Measurements from ENCODE around the gene ITPR2. TPM values are rescaled to one million over a fixed set of nuclear protein-coding genes. Genes with fewer than 3 reads are reported as not detected.

Gene ITPR2
- total RNA-seq, 4 donors from 2014 or later, result 42.8 to 62.5 (median 52.1) TPM

DNA sequence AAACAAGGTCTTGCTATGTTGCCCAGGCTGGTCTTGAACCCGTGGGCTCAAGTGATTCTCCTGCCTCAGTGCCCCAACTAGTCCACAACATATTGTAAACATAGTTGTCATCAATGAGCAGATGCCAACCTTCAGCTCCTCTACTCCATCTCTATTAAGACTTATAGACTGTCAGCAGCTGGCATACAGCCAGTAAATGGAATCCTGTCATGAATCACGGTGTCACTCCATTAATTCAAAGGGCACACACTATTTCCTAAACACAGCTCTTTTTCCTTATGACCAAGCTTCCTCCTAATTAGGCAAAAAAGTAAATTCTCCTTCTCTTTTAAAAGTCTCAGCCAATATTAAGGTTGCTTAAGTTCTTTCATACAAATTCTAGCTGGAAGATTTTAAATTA is 111.2 kb downstream of the ITPR2 start:
- DNase-seq (ENCODE audit: low spot score in 2 of 2), result no peak
- no peak overlapping the region for H3K4me3 ChIP-seq (ENCODE audit: low read depth, poor library complexity, severe bottlenecking)
- 41 to 48% methylated on average over 2 of the region's 2 CpGs for WGBS, 2 donors
- TF ChIP-seq, protein P1, sequence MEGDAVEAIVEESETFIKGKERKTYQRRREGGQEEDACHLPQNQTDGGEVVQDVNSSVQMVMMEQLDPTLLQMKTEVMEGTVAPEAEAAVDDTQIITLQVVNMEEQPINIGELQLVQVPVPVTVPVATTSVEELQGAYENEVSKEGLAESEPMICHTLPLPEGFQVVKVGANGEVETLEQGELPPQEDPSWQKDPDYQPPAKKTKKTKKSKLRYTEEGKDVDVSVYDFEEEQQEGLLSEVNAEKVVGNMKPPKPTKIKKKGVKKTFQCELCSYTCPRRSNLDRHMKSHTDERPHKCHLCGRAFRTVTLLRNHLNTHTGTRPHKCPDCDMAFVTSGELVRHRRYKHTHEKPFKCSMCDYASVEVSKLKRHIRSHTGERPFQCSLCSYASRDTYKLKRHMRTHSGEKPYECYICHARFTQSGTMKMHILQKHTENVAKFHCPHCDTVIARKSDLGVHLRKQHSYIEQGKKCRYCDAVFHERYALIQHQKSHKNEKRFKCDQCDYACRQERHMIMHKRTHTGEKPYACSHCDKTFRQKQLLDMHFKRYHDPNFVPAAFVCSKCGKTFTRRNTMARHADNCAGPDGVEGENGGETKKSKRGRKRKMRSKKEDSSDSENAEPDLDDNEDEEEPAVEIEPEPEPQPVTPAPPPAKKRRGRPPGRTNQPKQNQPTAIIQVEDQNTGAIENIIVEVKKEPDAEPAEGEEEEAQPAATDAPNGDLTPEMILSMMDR (IDR thresholded peaks at IDR 0.05), result no peak
- no peak for TF ChIP-seq POLR2A (IDR thresholded peaks at IDR 0.05)
- intact Hi-C loops (cut with DNase I; ENCODE audit: low total_unique reads), result no loop called here

DNA sequence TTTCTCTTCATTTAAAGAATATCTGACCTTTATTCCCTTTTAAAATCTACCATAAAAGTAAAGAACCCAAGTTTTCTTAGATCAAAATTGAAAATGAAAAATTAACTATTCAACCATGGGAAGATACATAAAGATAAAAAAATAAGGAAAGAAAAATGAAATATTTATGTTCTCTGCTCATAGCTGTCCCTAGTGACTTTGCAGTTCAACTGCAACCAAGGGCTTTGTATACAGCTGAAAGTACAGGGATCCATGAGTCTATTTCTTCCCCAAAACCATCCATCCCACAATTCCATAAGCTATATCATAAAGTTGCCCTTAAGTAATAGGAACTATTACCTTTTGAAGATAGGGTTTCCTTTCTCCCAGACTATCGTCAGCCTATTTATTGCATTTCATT is 113.1 kb downstream of the ITPR2 start:
- intact Hi-C loops (cut with DNase I; ENCODE audit: low total_unique reads), result no loop called here
- no peak for DNase-seq (ENCODE audit: low spot score in 2 of 2)
- WGBS, 2 donors, result 96% methylated on average over 1 of the region's 1 CpG
- TF ChIP-seq, protein P1 (IDR thresholded peaks at IDR 0.05), result no peak
- TF ChIP-seq POLR2A (IDR thresholded peaks at IDR 0.05), result no peak
- no peak overlapping the region for H3K4me3 ChIP-seq (ENCODE audit: low read depth, poor library complexity, severe bottlenecking)

GRCh38 chr12:26717757-26718156 is 115.2 kb downstream of the ITPR2 start:
- 90% methylated on average over 2 of the region's 2 CpGs for WGBS, 2 donors
- DNase-seq (ENCODE audit: low spot score in 2 of 2), result no peak
- intact Hi-C loops (cut with DNase I; ENCODE audit: low total_unique reads), result no loop called here
- no peak for TF ChIP-seq POLR2A (IDR thresholded peaks at IDR 0.05)
- TF ChIP-seq, protein P1 (IDR thresholded peaks at IDR 0.05), result no peak
- H3K4me3 ChIP-seq (ENCODE audit: low read depth, poor library complexity, severe bottlenecking), result no peak overlapping the region

DNA sequence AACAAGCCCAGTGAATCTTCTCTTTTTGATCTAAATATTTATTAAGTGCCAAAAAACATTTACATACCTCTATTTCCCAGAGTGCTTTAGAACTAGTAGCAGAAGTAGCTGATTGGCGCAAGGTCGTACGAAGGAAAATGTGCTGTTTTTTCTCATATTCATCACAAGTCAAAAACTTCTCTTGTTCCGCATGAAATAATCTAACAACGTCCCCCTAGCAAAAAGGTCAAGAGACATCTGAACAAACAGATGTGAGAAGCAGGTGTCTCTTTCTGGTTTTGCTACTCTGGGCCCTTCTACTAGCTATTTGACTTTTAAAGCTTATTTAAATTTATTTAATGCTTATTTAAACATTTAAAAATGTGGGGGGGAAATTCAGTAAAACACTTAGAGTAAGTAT is 117.8 kb downstream of the ITPR2 start:
- TF ChIP-seq POLR2A (IDR thresholded peaks at IDR 0.05), result no peak
- TF ChIP-seq, protein P1 (IDR thresholded peaks at IDR 0.05), result no peak
- H3K4me3 ChIP-seq (ENCODE audit: low read depth, poor library complexity, severe bottlenecking), result no peak overlapping the region
- DNase-seq (ENCODE audit: low spot score in 2 of 2), result no peak
- WGBS, 2 donors, result 90 to 95% methylated on average over 5 of the region's 5 CpGs
- intact Hi-C loops (cut with DNase I; ENCODE audit: low total_unique reads), result no loop called here

DNA sequence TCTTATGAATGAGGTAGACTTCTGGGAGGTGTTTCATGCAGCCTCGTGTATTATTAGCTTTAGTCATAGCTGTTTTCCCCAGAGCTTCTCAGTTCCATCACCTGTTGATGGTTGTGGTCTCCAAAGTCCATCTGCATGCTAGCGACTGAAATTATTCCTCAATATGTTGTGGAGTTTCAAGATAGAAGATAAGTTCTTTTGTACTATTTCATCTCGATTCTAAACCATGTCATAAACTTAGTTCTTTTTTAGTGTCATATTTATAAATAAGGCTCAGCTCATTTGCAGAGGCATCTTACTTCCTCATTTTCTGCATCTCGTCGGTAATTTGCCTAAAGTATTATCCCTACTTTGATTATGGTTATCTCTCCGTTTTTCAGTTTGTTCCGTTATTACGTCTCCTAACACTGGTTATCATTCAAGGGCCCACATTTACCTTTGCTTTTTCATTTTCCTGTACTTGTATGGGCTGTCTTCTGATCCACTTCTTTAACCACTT is 119.1 kb downstream of the ITPR2 start:
- WGBS, 2 donors, result 88 to 93% methylated on average over 8 of the region's 8 CpGs
- intact Hi-C loops (cut with DNase I; ENCODE audit: low total_unique reads), result no loop called here
- H3K4me3 ChIP-seq (ENCODE audit: low read depth, poor library complexity, severe bottlenecking), result no peak overlapping the region
- no peak for DNase-seq (ENCODE audit: low spot score in 2 of 2)
- TF ChIP-seq, protein P1 (IDR thresholded peaks at IDR 0.05), result no peak
- no peak for TF ChIP-seq POLR2A (IDR thresholded peaks at IDR 0.05)

DNA sequence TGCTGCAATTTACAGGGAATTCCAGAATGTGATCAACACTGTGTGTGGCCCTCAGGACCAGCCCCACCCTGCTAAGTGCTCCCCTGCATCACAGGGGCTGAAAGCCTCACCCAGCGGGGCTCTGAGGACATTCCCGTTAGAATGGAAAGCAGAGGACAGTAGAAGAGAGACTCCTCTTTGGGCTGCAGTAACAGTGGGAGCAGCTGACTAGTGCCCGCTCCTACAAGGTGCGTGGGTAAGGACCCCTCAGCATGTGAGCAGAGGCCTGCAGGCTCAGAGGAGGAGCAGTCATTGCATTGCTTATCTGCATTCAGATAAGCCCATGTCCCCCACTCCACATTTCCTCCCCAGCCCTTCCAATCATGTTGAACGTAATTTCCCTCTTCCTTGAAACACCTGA is 120.1 kb downstream of the ITPR2 start:
- intact Hi-C loops (cut with DNase I; ENCODE audit: low total_unique reads), result no loop called here

More for the DNA sequence above, 120.1 kb downstream of the ITPR2 start:
- H3K4me3 ChIP-seq (ENCODE audit: low read depth, poor library complexity, severe bottlenecking), result no peak overlapping the region
- 58 to 73% methylated on average over 5 of the region's 5 CpGs for WGBS, 2 donors
- DNase-seq (ENCODE audit: low spot score in 2 of 2), result no peak
- TF ChIP-seq, protein P1 (IDR thresholded peaks at IDR 0.05), result no peak
- no peak for TF ChIP-seq POLR2A (IDR thresholded peaks at IDR 0.05)

Data from lower leg skin (tissue), 4 donors.